HepG2 (cell line): ENCODE measurements around the gene UBE2N. TPM values are rescaled to one million over a fixed set of nuclear protein-coding genes. Genes with fewer than 3 reads are reported as not detected.

Source experiments
- ATAC-seq: fragments of 200-7000 bp; cut with Tn5 transposase; 3 replicates; pipeline ENCODE4 v1.9.1; 2020; ENCODE audit warnings: mild to moderate bottlenecking, moderate library complexity
- BruUV-seq: library from RNA; stranded (reverse); fragments of 400-500 nt; replicated peaks from 2 replicates; lab custom pipeline; 2021; lab: Mats Ljungman, UMichigan
- CTCF ChIA-PET: fragments of 300-600 bp; formaldehyde crosslinking; extraction: SDS; loops from one replicate; lab custom pipeline; 2021; ENCODE audit warnings: low total read pairs, inconsistent platforms, low intra/inter-chr PET ratio; lab: Yijun Ruan, JAX
- POLR2A ChIA-PET: fragments of 350-600 bp; sonication (Branson Sonifier 250); formaldehyde crosslinking; loops from one replicate; lab custom pipeline; 2020; ENCODE audit warnings: antibody characterized with exemption, inconsistent platforms; lab: Yijun Ruan, JAX
- DNase-seq: peaks from one replicate; pipeline ENCODE4 v3.0.0-alpha.2; 2015; ENCODE audit warnings: low spot score
- FAIRE-seq: peaks from 3 replicates; lab custom pipeline; 2011; peaks lifted over from hg19 to GRCh38; lab: Jason Lieb, UNC
- H2AFZ ChIP-seq: one replicate; pipeline ENCODE4 v1.6.1; 2011; ENCODE audit warnings: low read length, inconsistent platforms
- H3K27ac ChIP-seq: fragments of 300-600 bp; 3 replicates; pipeline ENCODE4 v1.8.0; 2011; ENCODE audit warnings: mixed run types, mild to moderate bottlenecking, mixed read lengths, low read length, inconsistent platforms; ENCODE audit not compliant: insufficient read depth; ENCODE audit errors: extremely low read length
- H3K27me3 ChIP-seq, 2 experiments: fragments of 200-600 bp in 1 of 2; 2 replicates in 1 of 2; 3 replicates in 1 of 2; pipeline versions ENCODE4 v1.6.0 to v1.8.0; 2011; ENCODE audit warnings: low read length in 2 of 2, mild to moderate bottlenecking in 2 of 2, moderate library complexity in 2 of 2, inconsistent platforms in 1 of 2; ENCODE audit not compliant: insufficient read depth in 2 of 2, control insufficient read depth in 1 of 2
- H3K36me3 ChIP-seq, 2 experiments: fragments of 200-600 bp in 1 of 2; replicated peaks in 1 of 2; 2 replicates in 1 of 2; 3 replicates in 1 of 2; pipeline versions ENCODE4 v1.5.1 to v1.8.0; 2011; ENCODE audit warnings: low read length in 2 of 2, inconsistent platforms in 1 of 2; ENCODE audit not compliant: insufficient read depth in 2 of 2, control insufficient read depth in 1 of 2
- H3K4me1 ChIP-seq: 2 replicates; pipeline ENCODE4 v1.5.1; 2012; ENCODE audit warnings: low read length, inconsistent platforms; ENCODE audit not compliant: insufficient read depth
- H3K4me2 ChIP-seq: 2 replicates; pipeline ENCODE4 v1.6.0; 2011; ENCODE audit warnings: low read depth, low read length, inconsistent platforms
- H3K4me3 ChIP-seq, 3 experiments: fragments of 200-600 bp in 1 of 3; sonication (generic), shearing (Covaris generic) in 1 of 3; replicated peaks in 1 of 3; 2 replicates each; pipeline ENCODE4 v1.5.1; 2011 to 2016; ENCODE audit warnings: low read length in 3 of 3, inconsistent platforms in 2 of 3, low read depth in 2 of 3, mild to moderate bottlenecking in 2 of 3, control low read depth in 1 of 3, mixed read lengths in 1 of 3; ENCODE audit not compliant: insufficient read depth in 1 of 3
- H3K79me2 ChIP-seq: one replicate; pipeline ENCODE4 v1.6.1; 2011; ENCODE audit warnings: low read length, inconsistent platforms; ENCODE audit not compliant: insufficient read depth
- H3K9ac ChIP-seq: 2 replicates; pipeline ENCODE4 v1.6.0; 2011; ENCODE audit warnings: mild to moderate bottlenecking, low read depth, low read length, inconsistent platforms; ENCODE audit not compliant: insufficient read depth
- H3K9me3 ChIP-seq: 2 replicates; pipeline ENCODE4 v1.5.1; 2012; ENCODE audit warnings: mild to moderate bottlenecking, low read length
- H4K20me1 ChIP-seq: 2 replicates; pipeline ENCODE4 v1.6.0; 2011; ENCODE audit warnings: inconsistent platforms, mild to moderate bottlenecking, low read length, moderate library complexity; ENCODE audit not compliant: insufficient read depth
- ARID5B ChIP-seq: IDR thresholded peaks from 2 replicates; pipeline ENCODE4 v1.4.0; 2020; ENCODE audit warnings: mild to moderate bottlenecking, missing genetic modification reagents
- ATF7-NPFF ChIP-seq: sonication (generic); formaldehyde crosslinking; IDR thresholded peaks from 2 replicates; pipeline ENCODE4 v1.8.1; 2023; ENCODE audit warnings: mild to moderate bottlenecking, low read depth, missing genetic modification reagents, moderate library complexity
- ELF4 ChIP-seq: sonication (generic); formaldehyde crosslinking; IDR thresholded peaks from 2 replicates; pipeline ENCODE4 v1.5.0; 2020; ENCODE audit warnings: missing genetic modification reagents, mild to moderate bottlenecking, moderate library complexity, borderline replicate concordance
- KLF13 ChIP-seq: sonication (generic); formaldehyde crosslinking; IDR thresholded peaks from 2 replicates; pipeline ENCODE4 v1.4.0; 2020; ENCODE audit warnings: mild to moderate bottlenecking, missing genetic modification reagents
- PHF20 ChIP-seq: sonication (generic); formaldehyde crosslinking; IDR thresholded peaks from 2 replicates; pipeline ENCODE4 v1.5.0; 2020; ENCODE audit warnings: mild to moderate bottlenecking, missing genetic modification reagents
- SRSF4 ChIP-seq: fragments of 200-400 bp; formaldehyde crosslinking; IDR thresholded peaks from one replicate; pipeline ENCODE4 v1.6.1; 2018; ENCODE audit warnings: mild to moderate bottlenecking, low read depth, low read length, moderate library complexity; ENCODE audit not compliant: poor library complexity, severe bottlenecking
- SYNCRIP ChIP-seq: fragments of 200-400 bp; formaldehyde crosslinking; IDR thresholded peaks from 2 replicates; pipeline ENCODE4 v1.6.1; 2018; ENCODE audit warnings: mild to moderate bottlenecking, low read depth, low read length; ENCODE audit not compliant: insufficient read depth
- ZBTB42 ChIP-seq: sonication (generic); formaldehyde crosslinking; IDR thresholded peaks from 2 replicates; pipeline ENCODE4 v1.5.0; 2020; ENCODE audit warnings: mild to moderate bottlenecking, missing genetic modification reagents
- ZNF230 ChIP-seq: sonication (generic); formaldehyde crosslinking; IDR thresholded peaks from 2 replicates; pipeline ENCODE4 v1.4.0; 2020; ENCODE audit warnings: mild to moderate bottlenecking, missing genetic modification reagents
- ZNF468 ChIP-seq: sonication (generic); formaldehyde crosslinking; IDR thresholded peaks from 2 replicates; pipeline ENCODE4 v1.8.0; 2022; ENCODE audit warnings: mild to moderate bottlenecking, moderate library complexity, missing genetic modification reagents
- ZNF569 ChIP-seq: sonication (generic); formaldehyde crosslinking; IDR thresholded peaks from 2 replicates; pipeline ENCODE4 v1.5.0; 2020; ENCODE audit warnings: mild to moderate bottlenecking, missing genetic modification reagents, moderate library complexity, borderline replicate concordance
- ZNF703 ChIP-seq: sonication (generic); formaldehyde crosslinking; IDR thresholded peaks from 2 replicates; pipeline ENCODE4 v1.5.1; 2020; ENCODE audit warnings: missing genetic modification reagents, mild to moderate bottlenecking, moderate library complexity, borderline replicate concordance
- WGBS: methylation state at CpG from one replicate; pipeline ENCODE4 v1.1.6; 2017; ENCODE audit warnings: low lambda C conversion rate; 5-methylcytosine and 5-hydroxymethylcytosine counted together
- in situ Hi-C: cut with HindIII; loops from 2 replicates; pipeline ENCODE4 v1.10.0; 2017; ENCODE audit warnings: low pct_unique_long_range_greater_than_20kb; ENCODE audit not compliant: extremely low pct_ligation_motif_present
- intact Hi-C: fragments of 100-400 bp; cut with micrococcal nuclease; formaldehyde crosslinking; loops from one replicate; pipeline ENCODE4 v1.10.0; 2022; ENCODE audit not compliant: unreplicated experiment
- polyA plus RNA-seq, 8 experiments: library from polyadenylated mRNA; depleted of rRNA in 3 of 8; stranded (reverse) in 7 of 8; unstranded in 1 of 8; fragments of >200 nt; fragmentation: Illumina TruSeq in 4 of 8; extraction: Trizol in 4 of 8; gene quantifications; 2 replicates each; pipeline versions ENCODE4 v1.2.1 to v1.2.3, GENCODE V29; 2011 to 2016; ENCODE audit warnings: low read depth in 4 of 8, missing spikeins in 1 of 8, mixed read lengths in 1 of 8; ENCODE audit not compliant: insufficient read depth in 1 of 8
- total RNA-seq, 5 experiments: library from RNA; depleted of rRNA; stranded (reverse); fragments of >200 nt; fragmentation: Illumina TruSeq; extraction: Trizol; gene quantifications; 2 replicates each; pipeline ENCODE4 v1.2.3, GENCODE V29; 2016; ENCODE audit warnings: low read depth in 1 of 5
- TF ChIP-seq, protein P1 (sequence below): sonication (generic); formaldehyde crosslinking; conservative IDR thresholded peaks from 2 replicates; pipeline ENCODE4 v1.8.0; 2022; ENCODE audit warnings: mild to moderate bottlenecking, moderate library complexity, missing genetic modification reagents

Gene UBE2N
- total and polyA plus RNA-seq, 2 of the 13 experiments (the other 11 are each of a cell fraction or from before 2014, with no cell fraction given), result 188 to 197 TPM

DNA sequence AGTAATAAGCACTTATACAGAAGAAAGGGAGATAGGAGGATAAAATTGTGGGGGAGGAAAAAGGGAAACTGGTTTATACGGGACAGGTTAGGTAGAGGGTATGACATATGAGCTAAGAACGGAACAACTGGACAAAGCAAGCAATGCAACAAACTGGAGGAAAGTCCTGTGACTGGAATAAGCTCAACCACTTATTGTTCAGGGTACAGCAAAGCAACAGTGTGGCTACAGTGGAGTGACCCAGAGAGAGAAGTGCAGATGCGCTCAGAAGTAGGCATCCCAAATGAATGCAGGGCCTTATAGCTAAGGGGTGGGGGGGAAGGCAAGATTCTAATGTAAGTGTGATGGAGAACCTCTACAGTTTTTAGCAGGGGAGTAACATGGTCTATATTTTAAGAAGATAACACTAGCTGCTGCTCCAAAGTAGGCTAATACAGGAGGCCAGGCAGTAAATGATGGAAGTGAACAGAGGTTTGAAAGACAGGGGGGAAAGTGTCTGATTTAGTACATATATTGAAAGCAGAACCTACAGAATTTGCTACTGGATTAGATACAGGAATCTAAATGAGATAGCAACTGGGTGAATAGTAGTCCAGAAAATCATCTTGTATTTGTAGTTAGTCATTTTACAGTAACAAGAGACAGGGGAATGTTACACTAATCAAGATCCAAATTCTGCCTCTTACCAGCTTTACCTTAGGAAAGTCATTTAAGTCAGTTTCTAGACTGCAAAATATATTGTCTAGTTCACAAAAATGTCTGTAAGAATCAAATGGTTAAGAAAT, 3.3 kb downstream of the UBE2N start:
- ChIA-PET CTCF (no interaction called here), POLR2A (interaction anchor here (1.6 kb wide), 1 partner anchor 126 kb away, joined by 3 read pairs; no protein-coding TSS in a partner anchor)
- WGBS, result 78% methylated on average over 3 of the region's 3 CpGs
- Histone ChIP-seq H3K79me2 (peaks cover 90% of the 10 kb centered on the region), H3K4me2 (peak overlapping the region; percentile 90), H2AFZ (no peak overlapping the region), H3K9me3 (no peaks in the 10 kb centered on the region), H3K36me3 (peaks cover 0 to 1% of the 10 kb centered on the region in 2 experiments; a peak in 1 of 5 replicates), H3K4me3 (no peak overlapping the region), H3K9ac (no peak overlapping the region), H3K4me1 (peaks cover 68% of the 10 kb centered on the region), H3K27ac (no peak overlapping the region), H3K27me3 (no peaks in the 10 kb centered on the region; a peak in 1 of 5 replicates), H4K20me1 (peaks cover 63% of the 10 kb centered on the region)
- in situ Hi-C loops, result no loop called here
- DNase-seq, result no peak
- no peak for ATAC-seq
- BruUV-seq, result no TSS peak
- intact Hi-C loops, result no loop called here
- FAIRE-seq, result no peak
- TF ChIP-seq ZBTB42 (CRISPR knock-in tag) (no peak), ATF7-NPFF (CRISPR knock-in tag) (no peak), ZNF569 (no peak), SRSF4 (no peak), ZNF230 (no peak), ARID5B (CRISPR knock-in tag) (no peak), SYNCRIP (no peak), ZNF703 (CRISPR knock-in tag) (no peak), KLF13 (no peak), ELF4 (no peak), PHF20 (CRISPR knock-in tag) (no peak), ZNF468 (CRISPR knock-in tag) (no peak)
- TF ChIP-seq, protein P1, sequence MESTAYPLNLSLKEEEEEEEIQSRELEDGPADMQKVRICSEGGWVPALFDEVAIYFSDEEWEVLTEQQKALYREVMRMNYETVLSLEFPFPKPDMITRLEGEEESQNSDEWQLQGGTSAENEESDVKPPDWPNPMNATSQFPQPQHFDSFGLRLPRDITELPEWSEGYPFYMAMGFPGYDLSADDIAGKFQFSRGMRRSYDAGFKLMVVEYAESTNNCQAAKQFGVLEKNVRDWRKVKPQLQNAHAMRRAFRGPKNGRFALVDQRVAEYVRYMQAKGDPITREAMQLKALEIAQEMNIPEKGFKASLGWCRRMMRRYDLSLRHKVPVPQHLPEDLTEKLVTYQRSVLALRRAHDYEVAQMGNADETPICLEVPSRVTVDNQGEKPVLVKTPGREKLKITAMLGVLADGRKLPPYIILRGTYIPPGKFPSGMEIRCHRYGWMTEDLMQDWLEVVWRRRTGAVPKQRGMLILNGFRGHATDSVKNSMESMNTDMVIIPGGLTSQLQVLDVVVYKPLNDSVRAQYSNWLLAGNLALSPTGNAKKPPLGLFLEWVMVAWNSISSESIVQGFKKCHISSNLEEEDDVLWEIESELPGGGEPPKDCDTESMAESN (CRISPR knock-in tag), result no peak
